ENCODE data around the gene NFATC3. TPM values are rescaled to one million over a fixed set of nuclear protein-coding genes. Genes with fewer than 3 reads are reported as not detected.
"Not testable (repeated sequence)": the region's sequence is repeated elsewhere in the genome, so short reads cannot be mapped to it uniquely, and the experiment has no call there.

NFATC3 gene
- total RNA-seq, 1 donor: 153 TPM

DNA sequence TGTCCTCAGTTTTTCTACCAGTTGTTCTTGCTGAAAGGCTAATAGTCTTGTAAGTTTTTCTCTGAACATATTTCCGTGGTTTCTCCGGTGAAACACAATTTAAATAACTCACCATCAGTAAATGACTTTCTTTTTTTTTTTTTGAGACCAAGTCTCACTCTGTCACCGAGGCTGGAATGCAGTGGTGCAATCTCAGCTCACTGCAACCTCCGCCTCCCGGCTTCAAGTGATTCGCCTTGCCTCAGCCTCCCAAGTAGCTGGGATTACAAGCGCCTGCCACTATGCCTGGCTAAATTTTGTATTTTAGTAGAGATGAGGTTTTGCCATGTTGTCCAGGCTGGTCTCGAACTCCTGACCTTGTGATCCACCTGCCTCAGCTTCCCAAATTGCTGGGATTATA lies 29.8 kb downstream of the NFATC3 start:
- H3K4me3 ChIP-seq (ENCODE audit: low read length); H3K27me3 ChIP-seq (ENCODE audit: insufficient read depth, low read length); H3K9me3 ChIP-seq (ENCODE audit: low read depth, low read length): not testable (repeated sequence)
- peaks cover 56% of the 10 kb centered on the region for H3K4me1 ChIP-seq (ENCODE audit: insufficient read depth, low read length)

GRCh38 chr16:68115851-68116250 lies 30.7 kb downstream of the NFATC3 start:
- peaks cover 63% of the 10 kb centered on the region for H3K4me1 ChIP-seq (ENCODE audit: insufficient read depth, low read length)
- H3K9me3 ChIP-seq (ENCODE audit: low read depth, low read length): no peaks in the 10 kb centered on the region
- no peaks in the 10 kb centered on the region for H3K27me3 ChIP-seq (ENCODE audit: insufficient read depth, low read length)
- H3K4me3 ChIP-seq (ENCODE audit: low read length): no peak overlapping the region

DNA sequence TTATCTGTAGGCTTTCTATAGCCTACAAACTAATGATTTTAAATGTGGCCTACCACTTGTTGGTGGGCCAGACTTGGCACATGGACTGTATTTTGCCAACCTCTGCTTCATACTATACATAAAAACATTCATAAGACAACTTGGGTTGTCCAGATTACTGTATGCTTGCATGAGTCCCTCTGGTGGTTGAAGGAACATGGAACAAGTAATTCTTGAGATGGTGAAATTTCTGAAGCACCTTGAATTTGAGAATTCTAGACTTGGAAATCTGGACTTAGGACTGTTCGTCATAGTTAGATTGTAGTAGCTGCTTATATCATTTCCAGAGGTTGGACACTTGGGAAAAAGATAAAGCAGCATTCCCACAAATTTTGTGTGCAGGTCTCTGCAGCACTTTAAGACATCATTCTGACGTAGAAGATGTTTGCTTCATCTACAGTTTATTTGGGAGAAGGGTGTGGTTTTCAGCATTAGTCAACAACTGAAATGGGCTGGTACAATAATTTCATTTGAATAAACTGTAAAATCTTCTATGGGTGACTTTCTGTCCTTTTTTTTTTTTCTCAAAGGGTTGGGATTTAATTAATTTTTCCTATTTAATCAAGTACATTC lies 31.2 kb downstream of the NFATC3 start:
- Histone ChIP-seq H3K27me3 (ENCODE audit: insufficient read depth, low read length) (no peaks in the 10 kb centered on the region), H3K4me3 (ENCODE audit: low read length) (no peak overlapping the region), H3K9me3 (ENCODE audit: low read depth, low read length) (no peaks in the 10 kb centered on the region), H3K4me1 (ENCODE audit: insufficient read depth, low read length) (peaks cover 68% of the 10 kb centered on the region)

DNA sequence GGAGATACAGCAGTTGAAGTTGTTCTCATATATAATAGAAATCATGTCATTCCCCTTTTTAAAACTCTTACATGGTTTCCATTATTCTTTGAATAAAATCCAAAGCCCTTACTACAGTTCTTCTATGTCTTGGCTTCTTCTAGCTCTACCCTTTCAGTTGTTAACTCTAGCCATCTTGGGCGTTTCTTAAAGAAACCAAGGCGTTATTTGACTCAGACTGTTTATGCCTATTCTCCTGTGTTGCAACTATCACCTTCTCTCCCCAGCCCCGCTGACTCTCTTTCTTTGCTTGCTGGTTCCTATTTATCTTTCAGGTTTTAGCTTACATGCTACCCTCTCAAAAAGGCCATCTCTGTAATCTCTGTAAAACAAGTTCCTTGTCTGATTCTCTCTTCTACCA lies 32.7 kb downstream of the NFATC3 start:
- Histone ChIP-seq H3K9me3 (ENCODE audit: low read depth, low read length) (no peaks in the 10 kb centered on the region), H3K4me3 (ENCODE audit: low read length) (no peak overlapping the region), H3K27me3 (ENCODE audit: insufficient read depth, low read length) (no peaks in the 10 kb centered on the region), H3K4me1 (ENCODE audit: insufficient read depth, low read length) (peaks cover 73% of the 10 kb centered on the region)

DNA sequence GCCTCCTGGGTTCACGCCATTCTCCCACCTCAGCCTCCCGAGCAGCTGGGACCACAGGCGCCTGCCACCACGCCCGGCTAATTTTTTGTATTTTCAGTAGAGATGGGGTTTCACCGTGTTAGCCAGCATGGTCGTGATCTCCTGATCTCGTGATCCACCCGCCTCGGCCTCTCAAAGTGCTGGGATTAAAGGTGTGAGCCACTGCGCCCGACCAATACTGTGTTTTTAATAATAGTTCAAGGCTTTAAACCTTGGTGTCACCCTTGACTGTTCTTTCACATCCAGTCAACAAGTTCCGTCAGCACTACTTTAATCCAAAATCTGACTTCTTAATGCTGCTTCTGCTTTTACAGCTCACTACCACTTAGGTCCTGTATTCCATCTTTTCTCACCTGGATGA lies 33.8 kb downstream of the NFATC3 start:
- H3K4me3 ChIP-seq (ENCODE audit: low read length); H3K9me3 ChIP-seq (ENCODE audit: low read depth, low read length); H3K27me3 ChIP-seq (ENCODE audit: insufficient read depth, low read length): not testable (repeated sequence)
- peaks cover 68% of the 10 kb centered on the region for H3K4me1 ChIP-seq (ENCODE audit: insufficient read depth, low read length)

- not testable (repeated sequence) for H3K27me3 ChIP-seq (ENCODE audit: insufficient read depth, low read length); H3K9me3 ChIP-seq (ENCODE audit: low read depth, low read length); H3K4me3 ChIP-seq (ENCODE audit: low read length)
- peaks cover 60% of the 10 kb centered on the region for H3K4me1 ChIP-seq (ENCODE audit: insufficient read depth, low read length)
These were observed 35.3 kb downstream of the NFATC3 start for GRCh38 chr16:68120496-68120895.

- Histone ChIP-seq H3K9me3 (ENCODE audit: low read depth, low read length) (no peaks in the 10 kb centered on the region), H3K27me3 (ENCODE audit: insufficient read depth, low read length) (no peaks in the 10 kb centered on the region), H3K4me1 (ENCODE audit: insufficient read depth, low read length) (peaks cover 35% of the 10 kb centered on the region), H3K4me3 (ENCODE audit: low read length) (no peak overlapping the region)
These were observed 41.2 kb downstream of the NFATC3 start for GRCh38 chr16:68126395-68126794.

DNA sequence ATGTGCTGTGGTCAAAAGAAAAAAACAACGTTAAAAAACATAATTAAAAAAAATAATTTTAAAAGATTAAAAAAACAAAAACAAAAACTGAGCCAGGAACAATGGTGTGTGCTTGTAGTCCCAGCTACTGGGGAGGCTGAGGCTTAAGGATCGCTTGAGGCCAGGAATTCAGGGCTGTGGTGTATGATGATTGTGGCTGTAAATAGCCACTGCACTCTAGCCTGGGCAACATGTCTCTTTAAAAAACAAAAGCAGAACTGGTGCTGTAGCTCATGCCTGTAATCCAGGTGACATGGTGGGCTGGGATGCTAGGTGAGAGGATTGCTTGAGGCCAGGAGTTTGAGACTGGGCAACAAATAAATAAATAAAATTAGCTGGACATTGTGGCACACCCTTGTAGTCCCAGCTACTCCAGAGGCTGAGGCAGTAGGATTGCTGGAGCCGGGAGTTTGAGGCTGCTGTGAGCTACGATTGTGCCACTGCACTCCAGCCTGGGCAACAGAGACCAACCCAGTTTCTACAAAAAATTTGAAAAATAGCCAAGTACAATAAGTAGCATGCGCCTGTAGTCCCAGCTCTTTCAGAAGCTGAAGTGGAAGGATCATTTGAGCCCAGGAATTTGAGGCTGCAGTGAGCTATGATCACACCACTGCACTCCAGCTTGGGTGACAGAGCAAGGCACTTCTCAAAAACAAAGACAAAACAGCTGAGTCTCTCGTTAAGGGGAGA lies 43.6 kb downstream of the NFATC3 start:
- H3K9me3 ChIP-seq (ENCODE audit: low read depth, low read length): no peaks in the 10 kb centered on the region
- no peak overlapping the region for H3K4me3 ChIP-seq (ENCODE audit: low read length)
- H3K4me1 ChIP-seq (ENCODE audit: insufficient read depth, low read length): peaks cover 30% of the 10 kb centered on the region
- H3K27me3 ChIP-seq (ENCODE audit: insufficient read depth, low read length): no peaks in the 10 kb centered on the region

DNA sequence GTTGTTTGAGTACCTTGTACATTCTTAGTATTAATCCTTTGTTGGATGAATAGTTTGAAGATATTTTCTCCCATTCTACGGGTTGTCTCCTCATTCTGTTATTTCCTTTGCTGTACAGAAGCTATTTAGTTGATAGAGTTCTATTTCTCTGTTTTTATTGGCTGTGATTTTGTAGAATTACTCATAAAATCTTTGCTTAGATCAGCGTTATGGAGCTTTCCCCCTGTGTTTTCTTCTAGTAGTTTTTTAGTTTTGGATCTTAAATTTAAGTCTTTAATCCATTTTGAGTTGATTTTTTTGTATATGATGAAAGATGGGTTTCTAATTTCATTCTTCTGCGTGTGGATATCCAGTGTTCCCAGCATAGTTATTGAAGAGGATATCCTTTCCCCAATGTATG lies 45.4 kb downstream of the NFATC3 start:
- Histone ChIP-seq H3K27me3 (ENCODE audit: insufficient read depth, low read length) (no peaks in the 10 kb centered on the region), H3K4me3 (ENCODE audit: low read length) (no peak overlapping the region), H3K4me1 (ENCODE audit: insufficient read depth, low read length) (peaks cover 26% of the 10 kb centered on the region), H3K9me3 (ENCODE audit: low read depth, low read length) (no peaks in the 10 kb centered on the region)

GRCh38 chr16:68131813-68132706 lies 46.9 kb downstream of the NFATC3 start:
- Histone ChIP-seq H3K9me3 (ENCODE audit: low read depth, low read length) (no peaks in the 10 kb centered on the region), H3K4me1 (ENCODE audit: insufficient read depth, low read length) (peaks cover 26% of the 10 kb centered on the region), H3K4me3 (ENCODE audit: low read length) (no peak overlapping the region), H3K27me3 (ENCODE audit: insufficient read depth, low read length) (no peaks in the 10 kb centered on the region)

DNA sequence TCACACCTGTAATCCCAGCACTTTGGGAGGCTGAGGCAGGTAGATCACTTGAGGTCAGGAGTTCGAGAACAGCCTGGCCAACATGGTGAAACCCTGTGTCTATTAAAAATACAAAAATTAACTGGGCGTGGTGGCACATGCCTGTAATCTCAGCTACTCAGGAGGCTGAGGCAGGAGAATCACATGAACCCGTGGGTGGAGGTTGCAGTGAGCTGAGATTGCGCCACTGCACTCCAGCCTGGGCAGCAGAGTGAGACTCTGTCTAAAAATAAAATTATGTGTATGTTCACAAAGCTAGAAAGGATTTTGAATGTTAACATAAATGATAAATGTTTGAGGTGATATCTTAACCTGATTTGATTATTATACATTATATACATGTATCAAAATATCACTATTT lies 47.8 kb downstream of the NFATC3 start:
- not testable (repeated sequence) for H3K4me3 ChIP-seq (ENCODE audit: low read length); H3K27me3 ChIP-seq (ENCODE audit: insufficient read depth, low read length); H3K9me3 ChIP-seq (ENCODE audit: low read depth, low read length)
- H3K4me1 ChIP-seq (ENCODE audit: insufficient read depth, low read length): peaks cover 22% of the 10 kb centered on the region

GRCh38 chr16:68134644-68135043 lies 49.5 kb downstream of the NFATC3 start:
- Histone ChIP-seq H3K9me3 (ENCODE audit: low read depth, low read length) (no peaks in the 10 kb centered on the region), H3K4me1 (ENCODE audit: insufficient read depth, low read length) (peaks cover 14% of the 10 kb centered on the region), H3K27me3 (ENCODE audit: insufficient read depth, low read length) (no peaks in the 10 kb centered on the region), H3K4me3 (ENCODE audit: low read length) (no peak overlapping the region)

DNA sequence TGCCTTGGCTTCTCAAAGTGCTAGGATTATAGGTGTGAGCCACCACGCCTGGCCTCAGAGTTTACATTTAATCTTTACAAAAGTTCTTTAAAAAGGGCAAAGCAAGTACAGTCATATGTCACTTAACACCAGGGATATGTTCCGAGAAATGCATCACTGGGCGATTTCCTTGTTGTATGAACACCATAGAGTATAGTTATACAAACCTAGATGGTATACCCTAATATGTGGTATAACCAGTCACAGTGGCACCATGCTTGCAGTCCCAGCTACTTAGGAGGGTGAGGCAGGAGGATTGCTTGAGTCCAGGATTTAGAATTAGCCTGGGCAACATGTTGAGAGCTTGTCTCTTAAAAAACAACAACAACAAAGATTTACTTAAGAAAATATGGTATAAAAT lies 51.3 kb downstream of the NFATC3 start:
- Histone ChIP-seq H3K9me3 (ENCODE audit: low read depth, low read length) (no peaks in the 10 kb centered on the region), H3K4me1 (ENCODE audit: insufficient read depth, low read length) (peaks cover 8% of the 10 kb centered on the region), H3K27me3 (ENCODE audit: insufficient read depth, low read length) (no peaks in the 10 kb centered on the region), H3K4me3 (ENCODE audit: low read length) (no peak overlapping the region)

DNA sequence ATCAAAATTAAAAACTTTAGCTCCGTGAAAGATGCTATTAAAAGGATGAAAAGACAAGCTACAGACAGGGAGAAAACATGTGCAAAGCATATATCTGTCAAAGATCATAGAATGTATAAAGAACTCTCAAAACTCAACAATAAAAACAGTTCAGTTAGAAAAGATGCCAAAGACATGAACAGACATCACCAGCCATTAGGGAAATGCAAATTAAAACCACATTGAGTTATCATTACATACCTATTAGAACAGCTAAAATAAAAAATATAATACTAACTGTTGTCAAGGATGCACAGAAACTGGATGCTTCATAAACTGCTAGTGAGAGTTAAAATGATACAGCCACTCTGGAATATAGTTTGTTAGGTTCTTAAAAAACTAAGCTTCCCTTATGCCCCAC lies 58.8 kb downstream of the NFATC3 start:
- no peak overlapping the region for H3K4me3 ChIP-seq (ENCODE audit: low read length)
- no peaks in the 10 kb centered on the region for H3K9me3 ChIP-seq (ENCODE audit: low read depth, low read length)
- H3K27me3 ChIP-seq (ENCODE audit: insufficient read depth, low read length): no peaks in the 10 kb centered on the region
- H3K4me1 ChIP-seq (ENCODE audit: insufficient read depth, low read length): peaks cover 10% of the 10 kb centered on the region

GRCh38 chr16:68146585-68146984 lies 61.4 kb downstream of the NFATC3 start:
- peaks cover 10% of the 10 kb centered on the region for H3K4me1 ChIP-seq (ENCODE audit: insufficient read depth, low read length)
- H3K4me3 ChIP-seq (ENCODE audit: low read length): no peak overlapping the region
- no peaks in the 10 kb centered on the region for H3K9me3 ChIP-seq (ENCODE audit: low read depth, low read length)
- H3K27me3 ChIP-seq (ENCODE audit: insufficient read depth, low read length): no peaks in the 10 kb centered on the region
